NCI-H82 treated with DMSO at 0.1 percent for 48 hours (cell line): ENCODE results near the gene PPFIA1.

Experiments
- DNase-seq: peaks from one replicate; lab custom pipeline; 2025; ENCODE audit not compliant: unreplicated experiment; lab: John Stamatoyannopoulos, UW

Gene PPFIA1

GRCh38 chr11:70270104-70270876 is at the start of gene PPFIA1:
TSS of gene PPFIA1 (plus strand) at chr11:70270690. CDS start at chr11:70272173, 1,483 bp downstream.
- peak; percentile 70 for DNase-seq

GRCh38 chr11:70220920-70221319 is 49.6 kb upstream of the PPFIA1 start:
- no peak for DNase-seq

- DNase-seq = no peak
Measured at GRCh38 chr11:70225681-70226177, 44.8 kb upstream of the PPFIA1 start.

- DNase-seq = no peak
Measured at GRCh38 chr11:70226183-70226582, 44.3 kb upstream of the PPFIA1 start.

GRCh38 chr11:70226967-70227366 is 43.5 kb upstream of the PPFIA1 start:
- DNase-seq = no peak

GRCh38 chr11:70229737-70230136 is 40.8 kb upstream of the PPFIA1 start:
- DNase-seq = no peak

- DNase-seq = no peak
Measured at GRCh38 chr11:70230151-70230839, 40.2 kb upstream of the PPFIA1 start.

GRCh38 chr11:70230840-70231710 is 39.4 kb upstream of the PPFIA1 start:
- no peak for DNase-seq

GRCh38 chr11:70233034-70233433 is 37.5 kb upstream of the PPFIA1 start:
- no peak for DNase-seq

- DNase-seq = no peak
Measured at GRCh38 chr11:70233511-70233934, 37.0 kb upstream of the PPFIA1 start.

GRCh38 chr11:70233962-70234361 is 36.5 kb upstream of the PPFIA1 start:
- DNase-seq = no peak

- DNase-seq = no peak
Measured at GRCh38 chr11:70240337-70240736, 30.2 kb upstream of the PPFIA1 start.

GRCh38 chr11:70241709-70242108 is 28.8 kb upstream of the PPFIA1 start:
- DNase-seq = no peak

GRCh38 chr11:70242885-70243284 is 27.6 kb upstream of the PPFIA1 start:
- no peak for DNase-seq

- DNase-seq = no peak
Measured at GRCh38 chr11:70243912-70244652, 26.4 kb upstream of the PPFIA1 start.

- DNase-seq = no peak
Measured at GRCh38 chr11:70244698-70245097, 25.8 kb upstream of the PPFIA1 start.

- no peak for DNase-seq
Measured at GRCh38 chr11:70246196-70246595, 24.3 kb upstream of the PPFIA1 start.

- DNase-seq = no peak
Measured at GRCh38 chr11:70247042-70247709, 23.3 kb upstream of the PPFIA1 start.

- no peak for DNase-seq
Measured at GRCh38 chr11:70247710-70248072, 22.8 kb upstream of the PPFIA1 start.
